Endothelial cell of umbilical vein (primary cell): ENCODE measurements around the gene TMEM107. TPM values are rescaled to one million over a fixed set of nuclear protein-coding genes. Genes with fewer than 3 reads are reported as not detected.

Source experiments
- BruUV-seq: library from RNA; stranded (reverse); fragments of 400-500 nt; replicated peaks from 2 replicates; lab custom pipeline; 2021; lab: Mats Ljungman, UMichigan
- CTCF ChIA-PET: fragments of 300-600, 350-600 bp; sonication (Branson Sonifier 250); formaldehyde crosslinking; loops from one replicate; lab custom pipeline; 2021; ENCODE audit warnings: antibody characterized with exemption, inconsistent platforms; lab: Charles Lee
- POLR2A ChIA-PET: fragments of 300-600, 350-600 bp; sonication (Branson Sonifier 250); formaldehyde crosslinking; loops from one replicate; lab custom pipeline; 2021; ENCODE audit warnings: antibody characterized with exemption, inconsistent platforms; lab: Charles Lee
- DNase-seq: peaks from one replicate; pipeline ENCODE4 v3.0.0-alpha.2; 2011; ENCODE audit warnings: low read depth, low spot score
- FAIRE-seq: peaks from 2 replicates; lab custom pipeline; 2011; peaks lifted over from hg19 to GRCh38; lab: Jason Lieb, UNC
- H2AFZ ChIP-seq: 2 replicates; pipeline ENCODE4 v1.6.0; 2012; ENCODE audit warnings: low read depth, low read length, control low read depth, inconsistent platforms
- H3K27ac ChIP-seq: 2 replicates; pipeline ENCODE4 v1.5.1; 2011; ENCODE audit warnings: low read depth, mild to moderate bottlenecking, control low read depth, low read length, moderate library complexity; ENCODE audit not compliant: insufficient read depth
- H3K27me3 ChIP-seq, 2 experiments: 2 replicates each; pipeline versions ENCODE4 v1.6.0 to v1.6.1; 2011; ENCODE audit warnings: low read length in 2 of 2, mixed read lengths in 1 of 2; ENCODE audit not compliant: control insufficient read depth in 2 of 2, insufficient read depth in 2 of 2
- H3K36me3 ChIP-seq, 2 experiments: 2 replicates in 1 of 2; 3 replicates in 1 of 2; pipeline ENCODE4 v1.5.1; 2011; ENCODE audit warnings: low read length in 2 of 2, mild to moderate bottlenecking in 1 of 2, moderate library complexity in 1 of 2; ENCODE audit not compliant: control insufficient read depth in 2 of 2, insufficient read depth in 2 of 2; ENCODE audit errors: extremely low read depth in 1 of 2
- H3K4me1 ChIP-seq: 3 replicates; pipeline ENCODE4 v1.5.1; 2011; ENCODE audit warnings: mild to moderate bottlenecking, low read length; ENCODE audit not compliant: control insufficient read depth, insufficient read depth; ENCODE audit errors: extremely low read depth
- H3K4me2 ChIP-seq: 2 replicates; pipeline ENCODE4 v1.6.1; 2011; ENCODE audit warnings: low read length, control low read depth, mixed read lengths; ENCODE audit not compliant: insufficient read depth
- H3K4me3 ChIP-seq, 3 experiments: fragments of 200-600 bp in 1 of 3; sonication (generic), shearing (Covaris generic) in 1 of 3; replicated peaks in 1 of 3; 2 replicates each; pipeline ENCODE4 v1.5.1; 2011 to 2016; ENCODE audit warnings: control low read depth in 3 of 3, low read length in 3 of 3, mild to moderate bottlenecking in 2 of 3, inconsistent platforms in 1 of 3, low read depth in 1 of 3, moderate library complexity in 1 of 3; ENCODE audit not compliant: insufficient read depth in 1 of 3
- H3K79me2 ChIP-seq: 2 replicates; pipeline ENCODE4 v1.6.0; 2012; ENCODE audit warnings: low read length, inconsistent platforms; ENCODE audit not compliant: control insufficient read depth, insufficient read depth
- H3K9ac ChIP-seq: replicated peaks from 2 replicates; pipeline ENCODE3; 2011; ENCODE audit warnings: low read length, control low read depth; ENCODE audit not compliant: insufficient read depth; ENCODE audit errors: extremely low read depth
- H3K9me1 ChIP-seq: replicated peaks from 3 replicates; pipeline ENCODE4 v1.6.0; 2011; ENCODE audit warnings: mild to moderate bottlenecking, low read length; ENCODE audit not compliant: control insufficient read depth, insufficient read depth; ENCODE audit errors: extremely low read depth
- H3K9me3 ChIP-seq: replicated peaks from 2 replicates; pipeline ENCODE4 v1.5.1; 2012; ENCODE audit warnings: low read length, inconsistent platforms; ENCODE audit not compliant: control insufficient read depth, insufficient read depth
- H4K20me1 ChIP-seq: replicated peaks from 2 replicates; pipeline ENCODE3; 2011; ENCODE audit warnings: mild to moderate bottlenecking, low read length; ENCODE audit not compliant: control insufficient read depth, insufficient read depth; ENCODE audit errors: extremely low read depth
- FOS ChIP-seq: IDR thresholded peaks from 2 replicates; pipeline ENCODE4 v1.6.1; 2011; ENCODE audit warnings: mild to moderate bottlenecking, low read length, moderate library complexity, borderline replicate concordance; ENCODE audit not compliant: insufficient read depth
- GATA2 ChIP-seq: IDR thresholded peaks from 2 replicates; pipeline ENCODE4 v1.7.0; 2011; ENCODE audit warnings: low read depth, mild to moderate bottlenecking, moderate library complexity, mixed read lengths, low read length; ENCODE audit not compliant: insufficient read length, insufficient read depth
- JUN ChIP-seq: IDR thresholded peaks from 2 replicates; pipeline ENCODE4 v1.6.1; 2011; ENCODE audit warnings: borderline replicate concordance, low read depth; ENCODE audit not compliant: insufficient read length, insufficient read depth
- MYC ChIP-seq: IDR thresholded peaks from one replicate; pipeline ENCODE4 v1.6.1; 2011; ENCODE audit warnings: mild to moderate bottlenecking, low read depth, low read length
- POLR2AphosphoS5 ChIP-seq: IDR thresholded peaks from 2 replicates; pipeline ENCODE4 v1.6.1; 2012; ENCODE audit warnings: low read depth, mild to moderate bottlenecking, control low read depth, low read length, moderate library complexity; ENCODE audit not compliant: insufficient read depth
- dilution Hi-C: fragments of 300-500 bp; cut with MboI; formaldehyde crosslinking; loops from one replicate; pipeline ENCODE4 v1.15.0; 2019; ENCODE audit warnings: low sequenced_read_pairs; ENCODE audit not compliant: extremely low pct_ligation_motif_present
- intact Hi-C: fragments of 100-400 bp; cut with micrococcal nuclease; formaldehyde crosslinking; loops from one replicate; pipeline ENCODE4 v1.10.0; 2022
- polyA plus RNA-seq, 4 experiments: library from polyadenylated mRNA; depleted of rRNA in 3 of 4; stranded (reverse) in 3 of 4; unstranded in 1 of 4; fragments of >200 nt; gene quantifications; 2 replicates each; pipeline versions ENCODE4 v1.2.1 to v1.2.3, GENCODE V29; 2011 to 2012; ENCODE audit warnings: missing spikeins in 1 of 4
- total RNA-seq: library from RNA; stranded (reverse); gene quantifications from 2 replicates; pipeline ENCODE4 v1.2.3, GENCODE V29; 2021
- TF ChIP-seq, protein P1 (sequence below), 2 donors: IDR thresholded peaks; 1 replicate in 1 of 2; 2 replicates in 1 of 2; pipeline ENCODE4 v1.5.1; 2011; ENCODE audit warnings: low read length in 2 of 2, mild to moderate bottlenecking in 2 of 2, moderate library complexity in 2 of 2, control low read depth in 1 of 2, inconsistent platforms in 1 of 2, low read depth in 1 of 2; ENCODE audit not compliant: insufficient read depth in 1 of 2; ENCODE audit errors: extremely low read depth in 1 of 2
- TF ChIP-seq, protein P2 (sequence below): IDR thresholded peaks from 2 replicates; pipeline ENCODE4 v1.6.1; 2011; ENCODE audit not compliant: insufficient read depth, insufficient read length

The TMEM107 gene
- total and polyA plus RNA-seq, 2 donors (not counting 3 experiments of a cell fraction or from before 2014, with no cell fraction given): 20.4 to 31.6 TPM

DNA sequence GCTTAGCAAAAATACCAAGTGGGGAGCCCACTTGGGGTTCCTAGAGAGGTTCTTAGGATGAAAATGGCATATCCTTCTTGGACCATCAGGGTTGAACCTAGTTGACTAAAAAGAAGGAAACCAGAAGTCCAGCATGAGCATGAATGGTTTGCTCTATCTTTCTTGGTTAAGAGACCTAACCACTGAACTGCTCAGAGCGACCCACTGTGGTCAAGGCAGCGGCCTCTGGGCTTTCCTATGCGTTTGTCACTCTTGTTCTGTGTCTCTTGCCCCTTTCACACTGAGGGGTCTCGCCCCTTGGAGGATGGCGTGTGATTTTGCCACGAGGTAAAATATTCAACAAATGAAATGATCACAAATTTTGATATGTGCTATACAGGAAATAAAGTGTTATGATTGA, 14.3 kb upstream of the TMEM107 start:
- Histone ChIP-seq H3K4me3 (peak overlapping the region in 2 of 3 experiments; percentile 3 to 39), H3K4me1 (peaks cover 27% of the 10 kb centered on the region), H3K36me3 (no peaks in the 10 kb centered on the region), H3K9me1 (no peaks in the 10 kb centered on the region), H3K4me2 (peak overlapping the region; percentile 70), H4K20me1 (no peaks in the 10 kb centered on the region), H3K79me2 (peaks cover 8% of the 10 kb centered on the region), H3K9ac (no peak overlapping the region), H3K27ac (no peak overlapping the region), H3K9me3 (no peaks in the 10 kb centered on the region), H3K27me3 (no peaks in the 10 kb centered on the region), H2AFZ (peak overlapping the region; percentile 65)
- ChIA-PET POLR2A (interaction anchor here (0.6 to 1.4 kb wide), 6 partner anchors 8 to 58 kb away, joined by 3 to 16 read pairs (median 4); partner anchors contain the start of genes AURKB and CTC1), CTCF (interaction anchor here (0.5 to 4.3 kb wide), 9 partner anchors 9 to 473 kb away, joined by 3 to 34 read pairs (median 4); partner anchors contain the start of gene AURKB)
- no peak for FAIRE-seq
- dilution Hi-C loops (no loop called here), intact Hi-C loops (no loop called here)
- TF ChIP-seq MYC (no peak), FOS (no peak), POLR2AphosphoS5 (no peak), JUN (no peak), GATA2 (no peak)
- TF ChIP-seq, protein P1, sequence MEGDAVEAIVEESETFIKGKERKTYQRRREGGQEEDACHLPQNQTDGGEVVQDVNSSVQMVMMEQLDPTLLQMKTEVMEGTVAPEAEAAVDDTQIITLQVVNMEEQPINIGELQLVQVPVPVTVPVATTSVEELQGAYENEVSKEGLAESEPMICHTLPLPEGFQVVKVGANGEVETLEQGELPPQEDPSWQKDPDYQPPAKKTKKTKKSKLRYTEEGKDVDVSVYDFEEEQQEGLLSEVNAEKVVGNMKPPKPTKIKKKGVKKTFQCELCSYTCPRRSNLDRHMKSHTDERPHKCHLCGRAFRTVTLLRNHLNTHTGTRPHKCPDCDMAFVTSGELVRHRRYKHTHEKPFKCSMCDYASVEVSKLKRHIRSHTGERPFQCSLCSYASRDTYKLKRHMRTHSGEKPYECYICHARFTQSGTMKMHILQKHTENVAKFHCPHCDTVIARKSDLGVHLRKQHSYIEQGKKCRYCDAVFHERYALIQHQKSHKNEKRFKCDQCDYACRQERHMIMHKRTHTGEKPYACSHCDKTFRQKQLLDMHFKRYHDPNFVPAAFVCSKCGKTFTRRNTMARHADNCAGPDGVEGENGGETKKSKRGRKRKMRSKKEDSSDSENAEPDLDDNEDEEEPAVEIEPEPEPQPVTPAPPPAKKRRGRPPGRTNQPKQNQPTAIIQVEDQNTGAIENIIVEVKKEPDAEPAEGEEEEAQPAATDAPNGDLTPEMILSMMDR (IDR thresholded peaks at IDR 0.05; ENCODE audit: extremely low read depth in 1 of 2, insufficient read depth in 1 of 2, low read depth in 1 of 2, low read length in 2 of 2): no peak
- TF ChIP-seq, protein P2, sequence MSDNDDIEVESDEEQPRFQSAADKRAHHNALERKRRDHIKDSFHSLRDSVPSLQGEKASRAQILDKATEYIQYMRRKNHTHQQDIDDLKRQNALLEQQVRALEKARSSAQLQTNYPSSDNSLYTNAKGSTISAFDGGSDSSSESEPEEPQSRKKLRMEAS: no peak
- no peak for DNase-seq
- BruUV-seq: no TSS peak
